NCI-H146 treated with DMSO at 0.1 percent for 48 hours (cell line): ENCODE data around the gene LOXL4.
A peak's percentile ranks its signal among the peaks of the same experiment; 100 is the strongest.

Source experiments
- DNase-seq: peaks from one replicate; lab custom pipeline; 2025; ENCODE audit not compliant: unreplicated experiment; lab: John Stamatoyannopoulos, UW

Gene LOXL4

GRCh38 chr10:98265403-98266378, 2.3 kb downstream of the LOXL4 start:
- no peak for DNase-seq

- no peak for DNase-seq
Observed at GRCh38 chr10:98264378-98265065, 3.5 kb downstream of the LOXL4 start.

GRCh38 chr10:98263088-98263487, 4.9 kb downstream of the LOXL4 start:
- no peak for DNase-seq

- peak; percentile 3 for DNase-seq
Observed at GRCh38 chr10:98262571-98262970, 5.4 kb downstream of the LOXL4 start.

- no peak for DNase-seq
Observed at GRCh38 chr10:98261436-98262277, 6.3 kb downstream of the LOXL4 start.

- DNase-seq = no peak
Observed at GRCh38 chr10:98260752-98261151, 7.2 kb downstream of the LOXL4 start.

GRCh38 chr10:98260350-98260749, 7.6 kb downstream of the LOXL4 start:
- no peak for DNase-seq

GRCh38 chr10:98259606-98260315, 8.2 kb downstream of the LOXL4 start:
- DNase-seq = no peak

- DNase-seq = no peak
Observed at GRCh38 chr10:98258683-98259454, 9.1 kb downstream of the LOXL4 start.

GRCh38 chr10:98257961-98258360, 10.0 kb downstream of the LOXL4 start:
- no peak for DNase-seq

GRCh38 chr10:98257198-98257597, 10.8 kb downstream of the LOXL4 start:
- no peak for DNase-seq

- DNase-seq = no peak
Observed at GRCh38 chr10:98256692-98257091, 11.3 kb downstream of the LOXL4 start.

- DNase-seq = no peak
Observed at GRCh38 chr10:98255146-98255877, 12.7 kb downstream of the LOXL4 start.

- DNase-seq = no peak
Observed at GRCh38 chr10:98254234-98254974, 13.6 kb downstream of the LOXL4 start.

GRCh38 chr10:98253499-98253898, 14.5 kb downstream of the LOXL4 start:
- no peak for DNase-seq

GRCh38 chr10:98252464-98252863, 15.5 kb downstream of the LOXL4 start:
- no peak for DNase-seq

GRCh38 chr10:98251399-98251798, 16.6 kb downstream of the LOXL4 start:
- no peak for DNase-seq

GRCh38 chr10:98249134-98249533, 18.9 kb downstream of the LOXL4 start:
- peak; percentile 9 for DNase-seq
